HG03439 (cell line): ENCODE results near the gene TRPC6.
"Not testable (repeated sequence)": the region's sequence is repeated elsewhere in the genome, so short reads cannot be mapped to it uniquely, and the experiment has no call there.

Experiments used
- ATAC-seq: cut with Tn5 transposase; IDR thresholded peaks from one replicate; pipeline ENCODE4 v1.9.1; 2021; ENCODE audit warnings: mild to moderate bottlenecking, moderate library complexity; ENCODE audit not compliant: unreplicated experiment

TRPC6 gene

DNA sequence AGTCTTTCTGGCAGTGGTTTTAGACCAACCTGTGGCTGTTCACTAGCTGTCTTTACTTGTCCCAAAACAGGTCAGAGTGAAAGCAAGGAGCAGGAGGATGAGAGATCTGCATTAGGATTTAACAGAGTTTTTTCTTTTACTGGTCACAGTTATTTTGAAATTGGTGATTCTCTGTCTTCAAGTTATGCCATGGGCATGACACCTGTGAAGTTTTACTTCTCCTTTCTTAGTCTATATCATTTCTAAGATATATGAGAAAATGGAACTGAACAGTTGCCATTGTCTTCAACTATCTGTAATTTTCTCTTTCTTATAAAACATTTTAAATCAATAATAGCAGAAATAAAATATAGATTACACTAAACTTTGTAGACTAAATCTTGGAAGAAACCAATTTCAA is 60.6 kb downstream of the TRPC6 start:
- no peak for ATAC-seq

DNA sequence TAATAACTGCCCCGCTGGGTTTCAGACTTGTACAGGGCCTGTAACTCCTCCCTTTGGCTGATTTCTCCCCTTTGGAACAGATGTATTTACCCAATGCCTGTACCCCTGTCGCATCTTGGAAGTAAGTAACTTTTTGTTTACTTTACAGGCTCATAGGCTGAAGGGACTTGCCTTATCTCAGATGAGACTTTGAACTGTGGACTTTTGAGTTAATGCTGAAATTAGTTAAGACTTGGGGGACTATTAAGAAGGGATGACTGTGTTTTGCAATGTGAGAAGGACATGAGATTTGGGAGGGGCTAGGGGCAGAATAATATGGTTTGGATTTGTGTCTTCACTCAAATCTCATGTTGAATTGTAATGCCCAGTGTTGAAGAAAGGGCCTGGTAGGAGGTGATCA is 62.0 kb downstream of the TRPC6 start:
- no peak for ATAC-seq

DNA sequence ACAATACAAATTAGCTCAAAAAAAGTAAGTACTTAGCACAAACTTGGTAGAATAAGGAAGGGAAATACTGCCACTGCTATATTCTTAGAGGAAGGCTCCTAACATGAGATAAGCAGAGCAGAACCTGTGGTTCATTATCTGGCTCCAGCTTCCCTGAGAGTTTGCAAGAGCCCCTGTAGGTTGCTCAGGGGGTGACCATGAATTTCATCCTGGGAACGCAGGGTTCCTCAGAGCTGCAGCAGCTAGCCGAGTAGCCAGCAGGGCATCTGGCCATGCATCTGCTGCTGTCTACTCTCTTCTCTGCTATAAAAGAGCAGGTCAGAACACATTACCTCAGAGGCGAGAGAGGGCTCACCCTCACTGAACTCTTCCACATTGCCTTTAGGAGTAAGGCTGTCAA is 67.3 kb downstream of the TRPC6 start:
- ATAC-seq = no peak

GRCh38 chr11:101511065-101511464 is 72.7 kb downstream of the TRPC6 start:
- ATAC-seq = no peak

DNA sequence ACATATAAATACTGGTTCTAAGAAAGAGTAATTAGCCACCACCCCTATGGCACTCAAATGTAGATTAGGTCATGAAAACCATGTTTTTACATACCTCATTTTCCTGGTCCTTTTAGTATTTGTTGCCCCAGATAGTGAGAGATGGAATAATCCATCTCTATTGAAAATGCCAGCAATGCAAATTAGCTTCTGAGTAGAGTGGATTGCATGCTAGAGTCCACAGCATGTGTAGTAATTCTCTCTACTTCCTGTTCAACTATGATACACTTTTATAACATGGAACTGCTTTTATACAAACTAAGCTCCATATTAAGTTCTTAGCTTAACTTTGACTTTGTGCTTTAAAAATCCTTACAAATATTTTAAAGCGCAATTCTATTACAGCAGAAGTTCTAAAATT is 73.2 kb downstream of the TRPC6 start:
- ATAC-seq = no peak

DNA sequence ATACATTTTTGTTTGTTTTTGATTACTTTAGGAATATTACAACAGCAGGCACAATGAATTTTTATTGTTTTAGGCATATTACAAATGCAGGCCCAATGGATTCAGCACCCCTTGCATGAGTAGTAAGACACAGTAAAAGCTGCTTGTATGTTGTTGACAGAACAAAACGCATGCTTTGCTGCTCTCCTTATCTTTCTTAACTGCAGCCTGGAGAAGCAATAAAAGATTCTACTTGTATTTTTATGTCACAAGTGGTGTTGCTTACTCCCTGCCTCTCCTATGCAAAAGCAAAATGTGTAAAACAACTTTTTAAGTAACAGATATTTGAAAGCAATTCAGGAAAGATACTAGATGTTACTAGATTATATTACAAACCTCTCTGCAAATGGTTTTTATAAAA is 73.9 kb downstream of the TRPC6 start:
- no peak for ATAC-seq

GRCh38 chr11:101508370-101508769 is 75.4 kb downstream of the TRPC6 start:
- ATAC-seq = no peak

DNA sequence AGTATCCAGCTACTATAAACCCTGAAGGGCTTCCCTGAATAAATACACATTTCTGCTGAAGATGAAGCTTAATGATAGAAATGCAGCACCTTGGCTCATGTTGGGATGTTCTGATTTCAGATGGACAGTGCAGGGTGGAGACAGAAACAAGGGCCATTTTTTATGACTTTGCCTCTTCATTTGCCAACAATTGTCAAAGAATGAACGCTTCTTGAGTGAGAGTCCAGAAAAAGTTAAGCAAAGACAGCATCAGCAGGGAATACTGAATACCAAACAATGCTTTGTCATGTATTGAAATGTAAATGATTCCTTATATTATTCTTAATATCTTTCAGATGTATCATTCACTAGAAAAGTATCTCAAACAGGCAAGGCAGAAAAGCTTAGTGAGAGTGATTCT is 84.9 kb downstream of the TRPC6 start:
- no peak for ATAC-seq

GRCh38 chr11:101497291-101497690 is 86.5 kb downstream of the TRPC6 start:
- ATAC-seq = no peak

GRCh38 chr11:101487775-101488174 is 96.0 kb downstream of the TRPC6 start:
- no peak for ATAC-seq

DNA sequence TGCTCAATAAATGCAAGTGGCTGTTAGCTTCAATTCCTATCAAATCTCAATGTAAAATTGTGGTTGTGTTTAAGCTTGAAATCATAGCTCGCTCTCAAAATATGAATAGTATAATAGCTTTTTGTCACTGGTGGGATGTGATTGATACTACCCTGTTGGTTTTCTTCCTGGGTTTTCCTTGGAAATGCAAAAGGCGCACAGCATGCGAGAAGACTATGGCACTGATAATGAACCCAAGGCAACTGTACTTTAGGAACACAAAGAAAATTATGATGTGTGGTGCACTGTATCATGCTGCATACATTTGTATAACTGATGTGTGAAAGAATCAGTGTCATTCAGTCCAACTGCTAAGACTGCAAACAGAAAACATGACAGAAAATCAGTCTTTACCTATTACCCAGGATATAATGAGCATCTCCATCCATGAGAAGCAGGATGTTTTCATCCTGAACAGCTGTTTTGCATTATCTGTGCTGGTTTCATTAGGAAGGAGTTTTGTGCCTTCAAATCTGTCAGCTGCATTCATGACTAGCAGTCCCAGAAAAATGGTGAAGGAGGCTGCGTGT is 101.2 kb downstream of the TRPC6 start:
- ATAC-seq = no peak

DNA sequence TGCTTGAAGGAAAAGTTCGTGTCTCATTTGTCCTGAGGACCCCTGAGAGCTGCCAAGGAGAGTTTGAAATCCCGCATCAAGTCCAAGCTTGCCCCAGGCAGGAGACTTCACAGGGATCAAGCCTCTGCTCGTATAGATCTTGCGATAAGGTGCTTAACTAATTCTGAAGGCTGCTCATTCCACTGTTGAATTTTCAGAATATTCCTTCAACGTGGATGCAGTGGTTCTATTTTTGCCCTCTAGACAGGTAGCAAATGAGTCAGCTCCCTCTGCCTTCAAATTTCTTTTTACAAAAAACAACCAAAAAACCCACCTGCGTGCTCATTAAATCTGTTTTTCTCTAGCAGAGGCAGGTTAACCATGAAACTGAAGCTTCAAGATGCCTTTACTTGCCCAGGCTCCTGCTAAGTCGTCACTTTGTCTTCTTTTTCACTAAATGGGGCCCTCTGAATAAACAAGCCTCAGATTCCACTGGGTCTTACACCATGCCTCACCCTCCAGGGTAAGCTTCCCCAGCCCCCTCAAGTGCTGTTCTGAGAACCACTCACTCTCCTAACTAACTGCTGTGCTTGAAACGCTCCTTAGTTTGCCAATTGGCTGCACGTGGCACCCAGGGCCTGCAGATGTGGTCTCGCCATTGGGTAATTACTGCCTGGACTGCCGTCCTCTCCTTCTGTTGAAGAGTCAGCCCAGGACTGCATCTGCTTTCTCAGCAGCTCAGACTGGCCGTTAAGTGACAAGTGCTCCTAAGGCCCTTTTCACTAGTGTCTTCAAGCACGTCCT is 105.0 kb downstream of the TRPC6 start:
- no peak for ATAC-seq

DNA sequence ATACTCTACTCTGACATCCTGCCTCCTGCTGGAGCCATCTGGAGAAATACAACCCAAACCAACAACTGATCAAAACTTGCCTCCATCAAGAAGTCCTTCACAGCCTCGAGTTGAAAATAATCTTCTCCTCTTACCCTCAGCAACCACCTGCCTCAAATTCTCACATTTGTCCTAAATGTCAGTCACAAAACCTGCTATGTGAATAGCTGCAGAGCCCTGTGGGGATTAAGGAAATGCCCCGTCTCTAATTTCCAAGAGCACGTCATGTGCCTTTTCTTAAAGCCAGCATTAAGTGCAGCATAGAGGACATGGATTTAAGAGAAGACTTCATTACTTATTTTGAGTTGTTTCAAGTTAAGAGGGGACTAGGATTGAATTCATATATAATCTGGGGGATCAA is 105.9 kb downstream of the TRPC6 start:
- no peak for ATAC-seq

GRCh38 chr11:101476191-101476590 is 107.6 kb downstream of the TRPC6 start:
- no peak for ATAC-seq

GRCh38 chr11:101475699-101476098 is 108.1 kb downstream of the TRPC6 start:
- no peak for ATAC-seq

DNA sequence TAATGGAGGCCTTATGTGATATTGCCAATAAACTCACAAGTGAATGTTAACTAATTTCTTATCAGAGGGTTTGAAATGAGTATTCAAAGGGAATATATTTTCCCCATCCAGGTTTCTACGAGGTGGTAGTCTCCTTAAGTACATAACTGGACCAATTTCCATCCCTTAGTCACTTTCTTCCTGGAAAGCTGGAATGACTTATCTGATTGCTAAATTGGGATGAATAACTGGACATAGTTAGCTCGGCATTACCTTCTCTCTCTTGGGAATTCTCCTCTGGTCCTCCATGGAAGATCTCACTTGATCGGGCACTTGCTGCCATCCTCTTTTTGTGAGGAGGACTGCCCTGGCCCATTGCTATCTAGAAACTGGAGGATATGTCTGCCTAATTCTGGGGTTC is 109.1 kb downstream of the TRPC6 start:
- no peak for ATAC-seq

GRCh38 chr11:101470881-101471520 is 112.8 kb downstream of the TRPC6 start:
- no peak for ATAC-seq

DNA sequence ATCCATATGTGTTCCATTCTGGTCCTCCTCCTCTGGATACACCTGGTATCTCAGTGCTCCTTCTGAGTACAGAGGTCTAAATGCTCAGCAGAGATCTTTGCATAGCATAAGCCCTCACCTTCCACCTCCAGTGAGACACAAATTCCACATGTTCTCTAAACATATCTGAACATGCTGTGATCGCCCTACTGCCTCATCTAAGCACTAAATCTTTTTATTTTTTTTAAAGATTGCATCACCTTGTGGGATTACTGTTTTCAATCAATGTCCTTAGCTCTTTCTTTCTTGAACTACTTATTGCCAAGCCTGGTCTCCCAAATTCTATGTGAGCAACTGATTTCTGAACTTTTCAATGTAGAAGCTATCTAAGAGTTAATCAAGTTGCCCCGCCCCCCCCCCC is 113.4 kb downstream of the TRPC6 start:
- no peak for ATAC-seq

GRCh38 chr11:101466352-101466751 is 117.5 kb downstream of the TRPC6 start:
- no peak for ATAC-seq

DNA sequence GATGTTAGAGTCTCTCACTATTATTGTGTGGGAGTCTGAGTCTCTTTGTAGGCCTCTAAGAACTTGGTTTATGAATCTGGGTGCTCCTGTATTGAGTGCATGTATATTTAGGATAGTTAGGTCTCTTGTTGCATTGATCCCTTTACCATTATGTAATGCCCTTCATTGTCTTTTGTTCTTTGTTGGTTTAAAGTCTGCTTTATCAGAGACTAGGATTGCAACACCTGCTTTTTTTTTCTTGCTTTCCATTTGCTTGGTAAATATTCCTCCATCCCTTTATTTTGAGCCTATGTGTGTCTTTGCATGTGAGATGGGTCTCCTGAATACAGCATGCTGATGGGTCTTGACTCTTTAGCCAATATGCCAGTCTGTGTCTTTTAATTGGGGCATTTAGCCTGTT is 119.4 kb downstream of the TRPC6 start:
- ATAC-seq = not testable (repeated sequence)

- no peak for ATAC-seq
These were observed 124.8 kb downstream of the TRPC6 start for GRCh38 chr11:101459020-101459419.

DNA sequence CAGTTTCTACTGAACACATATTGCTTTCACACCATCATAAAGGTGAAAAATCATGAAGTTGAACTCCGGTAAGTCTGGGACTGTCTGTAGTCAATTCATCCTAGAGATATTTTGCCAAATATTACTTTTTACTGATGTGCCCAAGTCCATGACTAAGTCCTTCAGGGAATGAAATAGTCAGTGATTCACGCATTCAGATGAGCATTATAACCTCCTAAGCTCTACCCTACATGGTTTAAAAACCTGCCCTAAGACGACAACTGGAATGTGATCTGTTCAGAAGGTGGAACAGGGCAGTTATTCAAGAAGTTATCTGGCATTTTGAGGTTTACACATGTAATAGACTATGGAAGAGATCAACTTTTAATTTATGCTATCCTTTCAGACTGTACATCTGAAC is 125.6 kb downstream of the TRPC6 start:
- no peak for ATAC-seq
